H9 (cell line): ENCODE measurements around the gene SCN2B. TPM values are rescaled to one million over a fixed set of nuclear protein-coding genes. Genes with fewer than 3 reads are reported as not detected.

ENCODE experiments used
- DNase-seq: peaks from one replicate; pipeline ENCODE4 v3.0.0-alpha.2; 2017
- H2AFZ ChIP-seq: one replicate; pipeline ENCODE4 v1.6.1; 2013; ENCODE audit warnings: mild to moderate bottlenecking, low read length, control low read depth, moderate library complexity
- H2AK5ac ChIP-seq: 2 replicates; pipeline ENCODE4 v1.6.1; 2013; ENCODE audit warnings: low read length, control low read depth, mixed read lengths; ENCODE audit not compliant: insufficient read length
- H2BK120ac ChIP-seq: one replicate; pipeline ENCODE4 v1.6.1; 2013; ENCODE audit warnings: low read depth, mild to moderate bottlenecking, low read length, control low read depth, inconsistent platforms; ENCODE audit not compliant: poor library complexity, severe bottlenecking
- H2BK12ac ChIP-seq: 2 replicates; pipeline ENCODE4 v1.6.1; 2013; ENCODE audit warnings: low read length, control low read depth, mixed read lengths, low read depth; ENCODE audit not compliant: insufficient read length
- H2BK15ac ChIP-seq: 2 replicates; pipeline ENCODE4 v1.6.1; 2013; ENCODE audit warnings: low read depth, low read length, control low read depth
- H2BK20ac ChIP-seq: one replicate; pipeline ENCODE4 v1.6.1; 2013; ENCODE audit warnings: low read depth, mild to moderate bottlenecking, low read length, control low read depth, inconsistent platforms; ENCODE audit not compliant: poor library complexity, severe bottlenecking
- H2BK5ac ChIP-seq: 2 replicates; pipeline ENCODE4 v1.6.1; 2013; ENCODE audit warnings: low read length, control low read depth, mixed read lengths; ENCODE audit not compliant: insufficient read length
- H3K14ac ChIP-seq: 2 replicates; pipeline ENCODE4 v1.6.1; 2013; ENCODE audit warnings: low read length, control low read depth; ENCODE audit not compliant: insufficient read depth
- H3K18ac ChIP-seq: 2 replicates; pipeline ENCODE4 v1.6.1; 2013; ENCODE audit warnings: low read depth, mild to moderate bottlenecking, mixed read lengths, low read length, control low read depth; ENCODE audit not compliant: insufficient read length
- H3K23ac ChIP-seq: 2 replicates; pipeline ENCODE4 v1.6.1; 2013; ENCODE audit warnings: low read length, control low read depth, mixed read lengths, low read depth; ENCODE audit not compliant: insufficient read length
- H3K23me2 ChIP-seq: 2 replicates; pipeline ENCODE4 v1.6.1; 2013; ENCODE audit warnings: low read depth, mild to moderate bottlenecking, mixed read lengths, low read length, control low read depth; ENCODE audit not compliant: insufficient read length, poor library complexity, severe bottlenecking
- H3K27ac ChIP-seq: 2 replicates; pipeline ENCODE4 v1.5.1; 2013; ENCODE audit warnings: low read length, control low read depth, mixed read lengths, low read depth; ENCODE audit not compliant: insufficient read length
- H3K27me3 ChIP-seq: 2 replicates; pipeline ENCODE4 v1.6.1; 2013; ENCODE audit warnings: low read length, control low read depth, inconsistent platforms; ENCODE audit not compliant: insufficient read depth
- H3K4ac ChIP-seq: 2 replicates; pipeline ENCODE4 v1.6.1; 2013; ENCODE audit warnings: low read depth, mild to moderate bottlenecking, control low read depth, inconsistent platforms, low read length, moderate library complexity
- H3K4me1 ChIP-seq: 2 replicates; pipeline ENCODE4 v1.6.1; 2013; ENCODE audit warnings: low read length, control low read depth, inconsistent platforms; ENCODE audit not compliant: insufficient read depth
- H3K4me2 ChIP-seq: 2 replicates; pipeline ENCODE4 v1.6.1; 2013; ENCODE audit warnings: low read length, control low read depth, mixed read lengths; ENCODE audit not compliant: insufficient read length, insufficient read depth
- H3K56ac ChIP-seq: 2 replicates; pipeline ENCODE4 v1.6.1; 2013; ENCODE audit warnings: low read depth, mild to moderate bottlenecking, mixed read lengths, low read length, control low read depth; ENCODE audit not compliant: insufficient read length
- H3K79me1 ChIP-seq: 2 replicates; pipeline ENCODE4 v1.6.1; 2013; ENCODE audit warnings: low read depth, mild to moderate bottlenecking, moderate library complexity, low read length, control low read depth, inconsistent platforms; ENCODE audit not compliant: insufficient read depth, poor library complexity, severe bottlenecking
- H3K79me2 ChIP-seq: 2 replicates; pipeline ENCODE4 v1.6.1; 2013; ENCODE audit warnings: low read length, control low read depth, inconsistent platforms; ENCODE audit not compliant: insufficient read depth
- H3K9ac ChIP-seq: 2 replicates; pipeline ENCODE4 v1.6.1; 2013; ENCODE audit warnings: low read length, control low read depth, mixed read lengths; ENCODE audit not compliant: insufficient read length; ENCODE audit errors: extremely low read depth
- H3K9me3 ChIP-seq: one replicate; pipeline ENCODE4 v1.6.1; 2013; ENCODE audit warnings: low read depth, low read length, inconsistent platforms; ENCODE audit not compliant: control insufficient read depth
- H3T11ph ChIP-seq: one replicate; pipeline ENCODE4 v1.6.1; 2013; ENCODE audit warnings: mild to moderate bottlenecking, low read length, control low read depth, inconsistent platforms
- H4K20me1 ChIP-seq: one replicate; pipeline ENCODE4 v1.6.1; 2013; ENCODE audit not compliant: control insufficient read depth, insufficient read length, insufficient read depth
- H4K5ac ChIP-seq: 2 replicates; pipeline ENCODE4 v1.6.1; 2013; ENCODE audit warnings: low read depth, mild to moderate bottlenecking, mixed read lengths, low read length, control low read depth; ENCODE audit not compliant: insufficient read length
- H4K8ac ChIP-seq: replicated peaks from 2 replicates; pipeline ENCODE4 v1.6.1; 2013; ENCODE audit warnings: low read length, control low read depth, mixed read lengths, low read depth; ENCODE audit not compliant: insufficient read length
- H4K91ac ChIP-seq: 2 replicates; pipeline ENCODE4 v1.6.1; 2013; ENCODE audit warnings: low read depth, mild to moderate bottlenecking, moderate library complexity, mixed read lengths, low read length, control low read depth; ENCODE audit not compliant: insufficient read length
- H3K27ac Mint-ChIP-seq, 3 experiments: 2 replicates in 2 of 3; 3 replicates in 1 of 3; pipeline ENCODE4 v1.8.0; 2020 to 2021; ENCODE audit warnings: mixed read lengths in 3 of 3, mild to moderate bottlenecking in 1 of 3, moderate library complexity in 1 of 3
- H3K27me3 Mint-ChIP-seq: 2 replicates; pipeline ENCODE4 v1.8.0; 2021; ENCODE audit warnings: low read depth, mild to moderate bottlenecking, moderate library complexity, mixed read lengths
- H3K36me3 Mint-ChIP-seq, 3 experiments: 2 replicates in 2 of 3; 3 replicates in 1 of 3; pipeline ENCODE4 v1.8.0; 2020 to 2021; ENCODE audit warnings: low read depth in 3 of 3, mixed read lengths in 3 of 3; ENCODE audit not compliant: insufficient read depth in 1 of 3
- H3K4me1 Mint-ChIP-seq, 2 experiments: 2 replicates each; pipeline ENCODE4 v1.8.0; 2020; ENCODE audit warnings: mixed read lengths in 2 of 2
- H3K4me3 Mint-ChIP-seq, 2 experiments: 2 replicates in 1 of 2; 3 replicates in 1 of 2; pipeline ENCODE4 v1.8.0; 2020 to 2021; ENCODE audit warnings: mild to moderate bottlenecking in 2 of 2, mixed read lengths in 2 of 2, moderate library complexity in 1 of 2
- H3K9me3 Mint-ChIP-seq, 2 experiments: 2 replicates in 1 of 2; 3 replicates in 1 of 2; pipeline ENCODE4 v1.8.0; 2020; ENCODE audit warnings: mild to moderate bottlenecking in 2 of 2, mixed read lengths in 2 of 2, moderate library complexity in 1 of 2
- CTCF ChIP-seq: fragments of 200-600 bp; sonication (generic); conservative IDR thresholded peaks from 3 replicates; pipeline ENCODE4 v1.8.0; 2021; ENCODE audit warnings: antibody characterized with exemption, mild to moderate bottlenecking
- WGBS: extraction: QIAGEN DNeasy Blood & Tissue Kit; methylation state at CpG from one replicate; pipeline ENCODE4 v1.1.7; 2013; ENCODE audit warnings: missing lambda C conversion rate, low lambda C conversion rate, mixed read lengths; ENCODE audit not compliant: insufficient read length; ENCODE audit errors: extremely low coverage; 5-methylcytosine and 5-hydroxymethylcytosine counted together
- total RNA-seq: library from RNA; stranded (reverse); gene quantifications from 2 replicates; pipeline ENCODE4 v1.2.1, GENCODE V29; 2021

The SCN2B gene
- total RNA-seq, 1 experiment from 2014 or later: not detected

GRCh38 chr11:118147502-118147901 lies 28.9 kb downstream of the SCN2B start:
- Histone ChIP-seq H2BK120ac (no peak overlapping the region), H3K27ac (no peak overlapping the region), H3K79me2 (no peaks in the 10 kb centered on the region), H2BK5ac (no peak overlapping the region), H3K4me2 (no peak overlapping the region), H3K4me1 (no peaks in the 10 kb centered on the region), H3K14ac (no peak overlapping the region), H3K9ac (no peak overlapping the region), H4K91ac (no peak overlapping the region), H2BK12ac (no peak overlapping the region), H2AFZ (no peak overlapping the region), H3K56ac (no peak overlapping the region), H3K9me3 (no peaks in the 10 kb centered on the region), H3K23ac (no peak overlapping the region), H4K20me1 (no peaks in the 10 kb centered on the region), H3K79me1 (no peaks in the 10 kb centered on the region), H3K4ac (no peak overlapping the region), H2BK15ac (no peak overlapping the region), H4K8ac (no peak overlapping the region), H3K23me2 (peaks cover 12% of the 10 kb centered on the region), H3K27me3 (peaks cover 29% of the 10 kb centered on the region; the same call in 1 of the 2 replicates), H2BK20ac (no peak overlapping the region), H4K5ac (no peak overlapping the region), H3T11ph (no peak overlapping the region), H2AK5ac (no peak overlapping the region), H3K18ac (no peak overlapping the region)
- no peak for TF ChIP-seq CTCF
- Mint-ChIP-seq H3K4me1 (peaks cover 27 to 48% of the 10 kb centered on the region in 2 experiments), H3K27ac (no peak overlapping the region), H3K27me3 (peaks cover 89% of the 10 kb centered on the region), H3K9me3 (no peaks in the 10 kb centered on the region; a peak in 1 of 5 replicates), H3K36me3 (no peaks in the 10 kb centered on the region; a peak in 1 of 7 replicates), H3K4me3 (peak overlapping the region in 1 of 2 experiments; percentile 7; a peak in 1 of 5 replicates)
- WGBS: no CpG with 5 or more reads among the region's 3 CpGs
- no peak for DNase-seq
